Right cardiac atrium (tissue), 5 donors: ENCODE measurements around the gene SYCE1L. TPM values are rescaled to one million over a fixed set of nuclear protein-coding genes. Genes with fewer than 3 reads are reported as not detected.

Experiments used
- ATAC-seq, 2 donors: fragments of 200-7000 bp; cut with Tn5 transposase; one replicate each; pipeline versions ENCODE4 v1.8.0 to v1.9.1; 2020; ENCODE audit warnings: moderate library complexity in 2 of 2, mild to moderate bottlenecking in 1 of 2
- DNase-seq, 3 donors: peaks; one replicate each; pipeline ENCODE4 v3.0.0-alpha.2; 2020
- H3K27ac ChIP-seq: one replicate; pipeline ENCODE4 v1.5.1; 2013; ENCODE audit warnings: mild to moderate bottlenecking, low read length, control low read depth, moderate library complexity
- H3K27me3 ChIP-seq: one replicate; pipeline ENCODE4 v1.6.1; 2013; ENCODE audit not compliant: control insufficient read depth, insufficient read depth
- H3K4me1 ChIP-seq: one replicate; pipeline ENCODE4 v1.6.1; 2013; ENCODE audit warnings: low read length; ENCODE audit not compliant: control insufficient read depth, insufficient read depth
- H3K4me3 ChIP-seq: one replicate; pipeline ENCODE4 v1.5.1; 2013; ENCODE audit warnings: low read length, control low read depth
- H3K9me3 ChIP-seq: one replicate; pipeline ENCODE4 v1.6.1; 2013; ENCODE audit warnings: low read length; ENCODE audit not compliant: control insufficient read depth
- WGBS: extraction: QIAGEN DNeasy Blood & Tissue Kit; methylation state at CpG from one replicate; pipeline ENCODE4 v1.1.7; 2013; 5-methylcytosine and 5-hydroxymethylcytosine counted together
- intact Hi-C, 4 donors: fragments of 100-400 bp; cut with DNase I; formaldehyde crosslinking; loops; one replicate each; pipeline versions ENCODE4 v1.11.0 to v1.14.0; 2022 to 2023
- polyA plus RNA-seq: library from polyadenylated mRNA; stranded (reverse); fragments of 200-250 nt; gene quantifications from one replicate; pipeline ENCODE4 v1.2.3, GENCODE V29; 2013
- total RNA-seq, 4 donors: library from RNA; stranded (reverse); fragmentation: NEBNext Ultra II Directional; extraction: Animal tissue kit (Norgen Biotek cat#: 25700); gene quantifications; one replicate each; pipeline ENCODE4 v1.2.1, GENCODE V29; 2021
- donor health status: healthy with polysubstance abuse.
- donor health status: DM: no; HTN: yes; CAD: no.
- donor health status: DM: no; HTN: no; CAD: no.
- donor health status: DM: no; HTN: yes; CAD: no; lungs with severe emphysema.
- donor health status: DM: yes; HTN: yes; CAD: no.

SYCE1L gene
- total and polyA plus RNA-seq, 5 donors: 0.70 to 4.5 (median 2.9) TPM

- Histone ChIP-seq H3K9me3 (no peaks in the 10 kb centered on the region), H3K4me3 (no peak overlapping the region), H3K4me1 (no peaks in the 10 kb centered on the region), H3K27ac (no peak overlapping the region), H3K27me3 (no peaks in the 10 kb centered on the region)
- intact Hi-C loops: no loop called here
- ATAC-seq (no peak), DNase-seq (no peak)
- 67% methylated on average over 2 of the region's 2 CpGs for WGBS
Measured at GRCh38 chr16:77206533-77206932, 7.3 kb downstream of the SYCE1L start.

GRCh38 chr16:77207030-77207429 lies 7.8 kb downstream of the SYCE1L start:
- ATAC-seq (no peak), DNase-seq (no peak)
- Histone ChIP-seq H3K27me3 (no peaks in the 10 kb centered on the region), H3K9me3 (no peaks in the 10 kb centered on the region), H3K27ac (no peak overlapping the region), H3K4me3 (no peak overlapping the region), H3K4me1 (no peaks in the 10 kb centered on the region)
- 53% methylated on average over 5 of the region's 5 CpGs for WGBS
- intact Hi-C loops: no loop called here

- DNase-seq: no peak
- no peaks in the 10 kb centered on the region for H3K9me3 ChIP-seq
- no peak overlapping the region for H3K4me3 ChIP-seq
- WGBS: 82% methylated on average over 3 of the region's 3 CpGs
- H3K4me1 ChIP-seq: peaks cover 3% of the 10 kb centered on the region
- intact Hi-C loops: no loop called here
- no peak overlapping the region for H3K27ac ChIP-seq
- no peak for ATAC-seq
- H3K27me3 ChIP-seq: no peaks in the 10 kb centered on the region
Measured at GRCh38 chr16:77208382-77208781, 9.2 kb downstream of the SYCE1L start.

- Histone ChIP-seq H3K9me3 (no peaks in the 10 kb centered on the region), H3K27me3 (no peaks in the 10 kb centered on the region), H3K4me3 (peak overlapping the region; percentile 41), H3K27ac (no peak overlapping the region), H3K4me1 (peaks cover 7% of the 10 kb centered on the region)
- WGBS: 2% methylated on average over 65 of the region's 66 CpGs
- intact Hi-C loops: no loop called here
- DNase-seq (peak; percentile 62 to 82 (median 77)), ATAC-seq (peak; percentile 61 to 73)
Measured at GRCh38 chr16:77211880-77212740, 12.9 kb downstream of the SYCE1L start.

- Histone ChIP-seq H3K4me1 (peaks cover 7% of the 10 kb centered on the region), H3K9me3 (no peaks in the 10 kb centered on the region), H3K4me3 (peak overlapping the region; percentile 41), H3K27ac (no peak overlapping the region), H3K27me3 (no peaks in the 10 kb centered on the region)
- DNase-seq: peak; percentile 75 to 85 (median 85)
- peak; percentile 90 to 93 for ATAC-seq
- 14% methylated on average over 62 of the region's 62 CpGs for WGBS
- intact Hi-C loops: no loop called here
Measured at GRCh38 chr16:77212741-77213541, 13.7 kb downstream of the SYCE1L start.

GRCh38 chr16:77213542-77214106 lies 14.4 kb downstream of the SYCE1L start:
- H3K27me3 ChIP-seq: no peaks in the 10 kb centered on the region
- ATAC-seq (peak; percentile 47 to 71), DNase-seq (peak in 1 of 3 donors; percentile 55)
- H3K9me3 ChIP-seq: no peaks in the 10 kb centered on the region
- intact Hi-C loops: no loop called here
- H3K4me1 ChIP-seq: peaks cover 7% of the 10 kb centered on the region
- WGBS: 73% methylated on average over 15 of the region's 15 CpGs
- no peak overlapping the region for H3K4me3 ChIP-seq
- H3K27ac ChIP-seq: no peak overlapping the region

- intact Hi-C loops: no loop called here
- Histone ChIP-seq H3K27ac (no peak overlapping the region), H3K27me3 (no peaks in the 10 kb centered on the region), H3K4me1 (peaks cover 7% of the 10 kb centered on the region), H3K9me3 (no peaks in the 10 kb centered on the region), H3K4me3 (no peak overlapping the region)
- DNase-seq (no peak), ATAC-seq (no peak)
- 87% methylated on average over 12 of the region's 12 CpGs for WGBS
Measured at GRCh38 chr16:77214411-77215138, 15.4 kb downstream of the SYCE1L start.

GRCh38 chr16:77219437-77219836 lies 20.2 kb downstream of the SYCE1L start:
- ATAC-seq (no peak), DNase-seq (no peak)
- WGBS: 94% methylated on average over 3 of the region's 3 CpGs
- H3K27me3 ChIP-seq: no peaks in the 10 kb centered on the region
- no peak overlapping the region for H3K27ac ChIP-seq
- no peak overlapping the region for H3K4me3 ChIP-seq
- H3K4me1 ChIP-seq: no peaks in the 10 kb centered on the region
- H3K9me3 ChIP-seq: no peaks in the 10 kb centered on the region
- intact Hi-C loops: no loop called here

- intact Hi-C loops: no loop called here
- Histone ChIP-seq H3K27me3 (no peaks in the 10 kb centered on the region), H3K4me1 (no peaks in the 10 kb centered on the region), H3K27ac (no peak overlapping the region), H3K9me3 (no peaks in the 10 kb centered on the region), H3K4me3 (no peak overlapping the region)
- no peak for ATAC-seq
- no peak for DNase-seq
- 38% methylated on average over 3 of the region's 3 CpGs for whole genome bisulfite sequencing
Measured at GRCh38 chr16:77220427-77220826, 21.2 kb downstream of the SYCE1L start.

GRCh38 chr16:77221482-77221881 lies 22.3 kb downstream of the SYCE1L start:
- H3K9me3 ChIP-seq: no peaks in the 10 kb centered on the region
- no peaks in the 10 kb centered on the region for H3K4me1 ChIP-seq
- 86% methylated on average over 4 of the region's 4 CpGs for WGBS
- no peak for ATAC-seq
- intact Hi-C loops: no loop called here
- H3K27me3 ChIP-seq: no peaks in the 10 kb centered on the region
- DNase-seq: no peak
- H3K4me3 ChIP-seq: no peak overlapping the region
- no peak overlapping the region for H3K27ac ChIP-seq
